GM12878 (cell line): ENCODE measurements around the gene CYP20A1. TPM values are rescaled to one million over a fixed set of nuclear protein-coding genes. Genes with fewer than 3 reads are reported as not detected.

Experiments used
- ATAC-seq: fragments of 200-7000 bp; cut with Tn5 transposase; 3 replicates; pipeline ENCODE4 v1.9.1; 2020; ENCODE audit warnings: mild to moderate bottlenecking, moderate library complexity
- BruUV-seq: library from RNA; stranded (reverse); fragments of 400-500 nt; replicated peaks from 2 replicates; lab custom pipeline; 2021; lab: Mats Ljungman, UMichigan
- CTCF ChIA-PET: fragments of 300-600 bp; sonication (Branson Sonifier 250); formaldehyde crosslinking; extraction: SDS; loops from one replicate; lab custom pipeline; 2021; ENCODE audit warnings: inconsistent platforms; lab: Yijun Ruan, JAX
- POLR2A ChIA-PET: fragments of 350-600 bp; formaldehyde crosslinking; extraction: SDS; loops from one replicate; lab custom pipeline; 2021; ENCODE audit warnings: inconsistent platforms; lab: Charles Lee
- RAD21 ChIA-PET: fragments of 300-600 bp; sonication (Branson Sonifier 250); formaldehyde crosslinking; loops from one replicate; lab custom pipeline; 2023; ENCODE audit warnings: antibody characterized with exemption; ENCODE audit not compliant: unreplicated experiment; lab: Charles Lee
- SMC1A ChIA-PET: fragments of 300-600 bp; sonication (Branson Sonifier 250); formaldehyde crosslinking; loops from one replicate; lab custom pipeline; 2023; ENCODE audit not compliant: unreplicated experiment, uncharacterized antibody; lab: Charles Lee
- DNase-seq: peaks from one replicate; pipeline ENCODE4 v3.0.0-alpha.2; 2011; ENCODE audit warnings: low read depth, low spot score
- FAIRE-seq: peaks from 3 replicates; lab custom pipeline; 2011; peaks lifted over from hg19 to GRCh38; lab: Jason Lieb, UNC
- H2AFZ ChIP-seq: 2 replicates; pipeline ENCODE4 v1.6.0; 2011; ENCODE audit warnings: low read depth, low read length, control low read depth; ENCODE audit not compliant: control insufficient read depth
- H3K27ac ChIP-seq: 2 replicates; pipeline ENCODE4 v1.5.1; 2011; ENCODE audit warnings: control low read depth; ENCODE audit not compliant: control insufficient read depth, insufficient read depth
- H3K27me3 ChIP-seq, 2 experiments: replicated peaks in 1 of 2; 2 replicates each; pipeline versions ENCODE4 v1.6.0 to v1.6.1; 2011; ENCODE audit warnings: low read length in 1 of 2; ENCODE audit not compliant: control insufficient read depth in 2 of 2, insufficient read depth in 2 of 2
- H3K36me3 ChIP-seq, 2 experiments: 2 replicates each; pipeline ENCODE4 v1.5.1; 2011; ENCODE audit warnings: low read length in 1 of 2; ENCODE audit not compliant: control insufficient read depth in 2 of 2, insufficient read depth in 2 of 2
- H3K4me1 ChIP-seq: 2 replicates; pipeline ENCODE4 v1.6.1; 2011; ENCODE audit warnings: mild to moderate bottlenecking, low read length, moderate library complexity, mixed read lengths; ENCODE audit not compliant: control insufficient read depth, insufficient read depth
- H3K4me2 ChIP-seq: 2 replicates; pipeline ENCODE4 v1.6.0; 2011; ENCODE audit warnings: control low read depth; ENCODE audit not compliant: control insufficient read depth, insufficient read depth
- H3K4me3 ChIP-seq: fragments of 200-600 bp; sonication (generic); 2 replicates; pipeline ENCODE4 v1.5.1; 2016
- H3K79me2 ChIP-seq: 2 replicates; pipeline ENCODE4 v1.6.0; 2011; ENCODE audit warnings: low read length; ENCODE audit not compliant: control insufficient read depth, insufficient read depth
- H3K9ac ChIP-seq: 2 replicates; pipeline ENCODE4 v1.8.0; 2011; ENCODE audit warnings: low read length, control low read depth, mixed read lengths; ENCODE audit not compliant: control insufficient read depth, insufficient read depth
- H3K9me3 ChIP-seq: replicated peaks from 3 replicates; pipeline ENCODE4 v1.5.1; 2011; ENCODE audit warnings: mild to moderate bottlenecking, low read length; ENCODE audit not compliant: control insufficient read depth, insufficient read depth
- H4K20me1 ChIP-seq: 2 replicates; pipeline ENCODE4 v1.6.0; 2011; ENCODE audit not compliant: control insufficient read depth, insufficient read depth
- BACH1 ChIP-seq: fragments of 450-650 bp; IDR thresholded peaks from 2 replicates; pipeline ENCODE4 v1.6.1; 2017; ENCODE audit warnings: mild to moderate bottlenecking, borderline replicate concordance
- EZH2 ChIP-seq: IDR thresholded peaks from 2 replicates; pipeline ENCODE4 v1.6.1; 2012; ENCODE audit warnings: low read depth, mild to moderate bottlenecking, control low read depth, inconsistent platforms, low read length, borderline replicate concordance; ENCODE audit not compliant: control insufficient read depth
- IRF3 ChIP-seq: fragments of 450-650 bp; IDR thresholded peaks from 2 replicates; pipeline ENCODE4 v1.6.1; 2014; ENCODE audit warnings: mild to moderate bottlenecking
- PML ChIP-seq: IDR thresholded peaks from 2 replicates; pipeline ENCODE4 v1.6.1; 2012; ENCODE audit warnings: low read length, inconsistent platforms
- WGBS: methylation state at CpG from one replicate; pipeline ENCODE4 v1.1.6; 2016; ENCODE audit warnings: low lambda C conversion rate; ENCODE audit not compliant: insufficient replicate concordance, insufficient coverage; ENCODE audit errors: missing lambda C conversion rate; 5-methylcytosine and 5-hydroxymethylcytosine counted together
- in situ Hi-C: fragments of 300-500 bp; cut with MboI; formaldehyde crosslinking; loops from 9 replicates; pipeline ENCODE4 v1.14.3; 2018; ENCODE audit warnings: mixed read lengths
- intact Hi-C: fragments of 100-400 bp; cut with micrococcal nuclease; formaldehyde crosslinking; loops from one replicate; pipeline ENCODE4 v1.14.2; 2022; ENCODE audit not compliant: unreplicated experiment
- polyA plus RNA-seq, 11 experiments: library from polyadenylated mRNA; depleted of rRNA in 4 of 11; unstranded in 6 of 11; stranded (reverse) in 5 of 11; fragments of >200 nt; fragmentation: Nextera tagmentation in 4 of 11; fragmentation: Illumina TruSeq in 1 of 11; extraction: Ambion mirVana in 4 of 11; extraction: Trizol in 1 of 11; gene quantifications; 1 replicate in 1 of 11; 2 replicates in 10 of 11; pipeline versions ENCODE4 v1.2.1 to v1.2.3, GENCODE V29; 2011 to 2016; ENCODE audit warnings: inconsistent platforms in 2 of 11, missing spikeins in 2 of 11, low read depth in 1 of 11
- total RNA-seq, 4 experiments: library from RNA; depleted of rRNA in 3 of 4; stranded (reverse); fragments of >200 nt in 3 of 4; fragmentation: Illumina TruSeq in 1 of 4; extraction: Trizol in 1 of 4; gene quantifications; 2 replicates each; pipeline versions ENCODE4 v1.2.1 to v1.2.3, GENCODE V29; 2013 to 2021
- TF ChIP-seq, protein P1 (sequence below): fragments of 450-650 bp; IDR thresholded peaks from 2 replicates; pipeline ENCODE4 v1.6.1; 2018; ENCODE audit warnings: borderline replicate concordance, mild to moderate bottlenecking; ENCODE audit not compliant: partially characterized antibody
- TF ChIP-seq, protein P2 (sequence below): IDR thresholded peaks from 2 replicates; pipeline ENCODE4 v1.6.1; 2012; ENCODE audit warnings: low read depth, low read length, improper control_type of control experiment

CYP20A1 gene
- total and polyA plus RNA-seq, 10 of the 15 experiments (the other 5 are each of a cell fraction or from before 2014, with no cell fraction given) = 8.3 to 19.1 (median 12.9) TPM

GRCh38 chr2:203282101-203282500, 43.3 kb downstream of the CYP20A1 start:
- SMC1A ChIA-PET = interaction anchor here (1.1 kb wide), 3 partner anchors 16 to 500 kb away, joined by 3 read pairs; no protein-coding TSS in a partner anchor
- H4K20me1 ChIP-seq = no peaks in the 10 kb centered on the region
- H3K4me1 ChIP-seq = no peaks in the 10 kb centered on the region
- CTCF ChIA-PET = no interaction called here
- no peak for TF ChIP-seq BACH1
- TF ChIP-seq EZH2 = no peak
- TF ChIP-seq IRF3 = no peak
- TF ChIP-seq, protein P1, sequence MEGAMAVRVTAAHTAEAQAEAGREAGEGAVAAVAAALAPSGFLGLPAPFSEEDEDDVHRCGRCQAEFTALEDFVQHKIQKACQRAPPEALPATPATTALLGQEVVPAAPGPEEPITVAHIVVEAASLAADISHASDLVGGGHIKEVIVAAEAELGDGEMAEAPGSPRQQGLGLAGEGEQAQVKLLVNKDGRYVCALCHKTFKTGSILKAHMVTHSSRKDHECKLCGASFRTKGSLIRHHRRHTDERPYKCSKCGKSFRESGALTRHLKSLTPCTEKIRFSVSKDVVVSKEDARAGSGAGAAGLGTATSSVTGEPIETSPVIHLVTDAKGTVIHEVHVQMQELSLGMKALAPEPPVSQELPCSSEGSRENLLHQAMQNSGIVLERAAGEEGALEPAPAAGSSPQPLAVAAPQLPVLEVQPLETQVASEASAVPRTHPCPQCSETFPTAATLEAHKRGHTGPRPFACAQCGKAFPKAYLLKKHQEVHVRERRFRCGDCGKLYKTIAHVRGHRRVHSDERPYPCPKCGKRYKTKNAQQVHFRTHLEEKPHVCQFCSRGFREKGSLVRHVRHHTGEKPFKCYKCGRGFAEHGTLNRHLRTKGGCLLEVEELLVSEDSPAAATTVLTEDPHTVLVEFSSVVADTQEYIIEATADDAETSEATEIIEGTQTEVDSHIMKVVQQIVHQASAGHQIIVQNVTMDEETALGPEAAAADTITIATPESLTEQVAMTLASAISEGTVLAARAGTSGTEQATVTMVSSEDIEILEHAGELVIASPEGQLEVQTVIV = no peak
- no peak for TF ChIP-seq PML
- TF ChIP-seq, protein P2, sequence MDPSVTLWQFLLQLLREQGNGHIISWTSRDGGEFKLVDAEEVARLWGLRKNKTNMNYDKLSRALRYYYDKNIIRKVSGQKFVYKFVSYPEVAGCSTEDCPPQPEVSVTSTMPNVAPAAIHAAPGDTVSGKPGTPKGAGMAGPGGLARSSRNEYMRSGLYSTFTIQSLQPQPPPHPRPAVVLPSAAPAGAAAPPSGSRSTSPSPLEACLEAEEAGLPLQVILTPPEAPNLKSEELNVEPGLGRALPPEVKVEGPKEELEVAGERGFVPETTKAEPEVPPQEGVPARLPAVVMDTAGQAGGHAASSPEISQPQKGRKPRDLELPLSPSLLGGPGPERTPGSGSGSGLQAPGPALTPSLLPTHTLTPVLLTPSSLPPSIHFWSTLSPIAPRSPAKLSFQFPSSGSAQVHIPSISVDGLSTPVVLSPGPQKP = no peak
- H2AFZ ChIP-seq = no peak overlapping the region
- peaks cover 7 to 8% of the 10 kb centered on the region in 2 experiments for H3K36me3 ChIP-seq
- no peak overlapping the region for H3K9ac ChIP-seq
- H3K4me3 ChIP-seq = no peak overlapping the region
- H3K27me3 ChIP-seq = no peaks in the 10 kb centered on the region
- 96% methylated on average over 7 of the region's 7 CpGs for WGBS
- POLR2A ChIA-PET = interaction anchor here (0.7 kb wide), 1 partner anchor 1954 kb away, joined by 4 read pairs; no protein-coding TSS in a partner anchor
- RAD21 ChIA-PET = no interaction called here
- H3K4me2 ChIP-seq = no peak overlapping the region
- H3K27ac ChIP-seq = no peak overlapping the region
- BruUV-seq = no TSS peak
- in situ Hi-C loops (no loop called here), intact Hi-C loops (no loop called here)
- ATAC-seq = no peak
- FAIRE-seq = no peak
- no peak for DNase-seq
- no peaks in the 10 kb centered on the region for H3K79me2 ChIP-seq
- no peaks in the 10 kb centered on the region for H3K9me3 ChIP-seq
